Stimulated activated CD4-positive, alpha-beta T cell treated with anti-CD3 and anti-CD28 coated beads, Interleukin-1b, Interleukin-23, amount 100 ng/mL, for 4 hours (primary cell): Measurements from ENCODE around the gene PLCL2.

Experiments
- DNase-seq, 2 donors: peaks; one replicate each; pipeline ENCODE4 v3.0.0-alpha.2; 2020; ENCODE audit warnings: low read depth in 2 of 2

Gene PLCL2

GRCh38 chr3:16893618-16894200, 9.0 kb downstream of the PLCL2 start:
- DNase-seq = no peak

DNA sequence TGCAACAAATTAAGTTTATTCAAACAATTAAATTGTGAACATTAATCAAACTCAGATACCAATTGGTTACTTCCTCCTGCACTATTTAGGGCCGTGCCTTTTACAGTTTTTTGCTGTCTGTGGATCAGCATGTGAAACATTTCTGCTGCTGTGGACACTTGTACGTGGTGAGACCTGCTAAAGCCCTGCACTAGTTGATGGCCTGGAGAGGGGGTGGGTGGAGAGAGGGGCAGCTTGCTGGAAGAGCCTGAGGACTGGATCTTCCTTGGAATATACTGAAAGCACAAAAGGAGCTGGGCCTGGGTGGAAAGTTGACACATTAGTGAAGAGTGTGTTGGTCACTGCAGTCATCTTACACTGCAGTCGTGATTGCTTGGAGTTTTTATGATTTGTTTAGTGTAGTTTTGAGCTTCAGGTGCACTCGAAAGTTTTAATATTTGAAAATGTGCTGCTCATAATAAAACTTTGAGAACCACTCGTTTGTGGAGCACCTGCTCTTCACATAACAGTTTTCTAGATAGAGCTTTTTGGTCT, 11.4 kb downstream of the PLCL2 start:
- no peak for DNase-seq

- no peak for DNase-seq
Measured at GRCh38 chr3:16896820-16897219, 12.1 kb downstream of the PLCL2 start.

- no peak for DNase-seq
Measured at GRCh38 chr3:16897254-16897926, 12.6 kb downstream of the PLCL2 start.

- no peak for DNase-seq
Measured at GRCh38 chr3:16898595-16899395, 14.0 kb downstream of the PLCL2 start.

DNA sequence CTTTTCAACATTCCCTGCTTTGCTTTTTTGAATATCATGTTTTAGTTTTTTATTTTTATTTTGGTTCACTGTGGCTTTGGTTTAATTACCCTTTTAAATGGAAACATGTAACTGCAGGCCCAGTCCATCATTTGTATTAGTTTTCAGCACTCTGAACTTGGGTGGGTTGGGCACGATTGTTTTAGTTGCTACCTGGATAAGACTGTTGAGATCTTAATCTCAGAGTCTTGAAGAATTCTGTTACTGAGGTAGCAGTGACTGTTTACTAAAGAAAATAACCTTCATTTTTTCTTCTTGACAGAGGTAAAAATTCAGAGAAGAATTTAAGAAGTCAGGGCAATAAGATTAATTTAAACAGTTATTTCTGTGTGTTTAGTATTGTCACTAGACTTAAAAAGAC, 15.2 kb downstream of the PLCL2 start:
- no peak for DNase-seq

DNA sequence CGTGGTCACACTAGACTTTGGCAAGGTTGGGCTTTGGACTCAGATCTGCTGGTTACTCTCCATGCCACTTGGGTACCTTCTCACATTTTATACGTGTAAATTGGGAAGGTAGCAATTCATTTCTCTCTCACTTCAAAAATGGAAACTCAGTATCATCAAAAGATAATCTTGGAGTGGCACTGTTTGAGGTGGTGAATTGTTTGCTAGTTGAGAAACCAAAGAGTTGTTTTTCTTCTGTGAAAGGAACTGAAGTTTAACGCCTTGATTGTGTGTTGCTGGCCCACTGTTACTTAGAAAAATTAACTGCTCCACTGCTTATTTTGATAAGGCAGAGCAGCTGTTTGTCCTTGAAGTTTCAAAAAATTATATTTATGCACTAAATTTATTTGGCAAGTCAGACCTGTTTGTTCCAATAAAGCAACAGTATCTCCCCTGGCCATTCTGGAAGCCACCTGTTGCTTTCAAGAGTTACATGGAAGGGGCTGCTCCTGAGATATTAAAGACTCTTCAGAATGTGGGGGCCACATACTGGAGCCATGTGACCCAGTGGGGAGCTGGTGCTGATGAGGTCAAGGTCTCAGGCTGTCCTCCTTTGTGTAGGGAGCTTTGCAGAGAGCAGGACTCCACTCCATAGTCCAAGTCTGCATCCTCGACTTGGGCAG, 16.2 kb downstream of the PLCL2 start:
- DNase-seq = no peak

DNA sequence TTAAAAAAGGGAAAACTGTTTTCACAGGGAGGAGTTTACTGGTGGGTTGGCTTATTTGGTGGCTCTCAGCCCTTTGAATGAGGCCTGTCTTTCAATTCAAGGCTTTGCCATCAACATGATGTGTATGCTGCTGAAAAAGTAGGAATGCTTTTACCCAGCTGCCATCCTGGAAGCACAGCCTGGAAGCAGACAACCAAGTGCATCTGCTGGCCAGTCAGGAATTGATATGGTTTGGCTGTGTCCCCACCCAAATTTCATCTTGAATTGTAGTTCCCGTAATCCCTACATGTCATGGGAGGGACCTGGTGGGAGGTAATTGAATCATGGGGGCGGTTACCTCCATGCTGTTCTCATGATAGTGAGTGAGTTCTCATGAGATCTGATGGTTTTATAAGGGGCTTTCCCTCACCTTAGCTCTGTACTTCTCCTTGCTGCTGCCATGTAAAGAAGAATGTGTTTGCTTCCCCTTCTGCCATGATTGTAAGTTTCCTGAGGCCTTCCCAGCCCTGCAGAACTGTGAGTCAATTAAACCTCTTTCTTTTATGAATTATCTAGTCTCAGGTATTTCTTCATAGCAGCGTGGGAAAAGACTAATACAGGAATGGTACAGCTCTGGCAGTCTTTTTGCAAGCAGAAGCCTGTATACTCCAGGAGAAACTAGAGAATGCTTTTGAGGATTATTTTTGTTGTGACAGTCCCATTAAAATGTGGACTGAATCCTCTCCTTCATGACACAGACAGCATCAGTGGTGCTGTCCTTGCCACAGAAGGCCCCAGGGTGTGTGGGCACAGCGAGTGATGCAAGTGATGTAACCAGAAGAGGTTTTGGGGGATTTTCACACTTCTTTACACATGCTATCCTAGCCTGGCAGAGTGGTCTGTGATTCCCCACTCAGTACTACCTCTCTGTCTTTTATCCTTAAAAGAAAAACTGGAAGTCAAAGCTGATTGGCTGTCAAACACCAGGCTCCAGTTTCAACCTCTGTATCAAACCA, 20.0 kb downstream of the PLCL2 start:
- DNase-seq = no peak

DNA sequence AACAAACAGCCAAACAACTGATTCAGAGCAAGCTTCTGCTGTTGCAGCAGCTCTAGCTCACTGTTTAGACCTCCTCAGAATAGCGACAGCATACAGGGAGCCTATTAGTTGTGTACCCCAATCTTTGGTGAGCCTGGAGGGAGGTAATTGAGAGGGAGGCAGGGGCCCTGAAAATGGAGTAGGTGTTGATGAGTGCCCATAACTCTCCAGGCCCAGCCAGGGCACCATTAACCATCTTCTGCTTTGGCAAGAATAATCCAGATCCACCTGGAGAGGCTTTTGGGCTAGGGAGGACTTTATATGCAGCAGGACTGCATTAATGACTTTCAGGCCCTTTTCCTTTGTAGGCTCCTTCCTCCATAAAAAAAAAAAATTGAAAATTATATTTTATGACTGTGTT, 20.9 kb downstream of the PLCL2 start:
- DNase-seq = no peak

- DNase-seq = no peak
Measured at GRCh38 chr3:16906682-16907081, 21.9 kb downstream of the PLCL2 start.

- DNase-seq = no peak
Measured at GRCh38 chr3:16907243-16907642, 22.5 kb downstream of the PLCL2 start.

GRCh38 chr3:16908016-16908807, 23.5 kb downstream of the PLCL2 start:
- DNase-seq = no peak

GRCh38 chr3:16908896-16909295, 24.1 kb downstream of the PLCL2 start:
- DNase-seq = no peak

GRCh38 chr3:16909802-16910201, 25.0 kb downstream of the PLCL2 start:
- DNase-seq = no peak

DNA sequence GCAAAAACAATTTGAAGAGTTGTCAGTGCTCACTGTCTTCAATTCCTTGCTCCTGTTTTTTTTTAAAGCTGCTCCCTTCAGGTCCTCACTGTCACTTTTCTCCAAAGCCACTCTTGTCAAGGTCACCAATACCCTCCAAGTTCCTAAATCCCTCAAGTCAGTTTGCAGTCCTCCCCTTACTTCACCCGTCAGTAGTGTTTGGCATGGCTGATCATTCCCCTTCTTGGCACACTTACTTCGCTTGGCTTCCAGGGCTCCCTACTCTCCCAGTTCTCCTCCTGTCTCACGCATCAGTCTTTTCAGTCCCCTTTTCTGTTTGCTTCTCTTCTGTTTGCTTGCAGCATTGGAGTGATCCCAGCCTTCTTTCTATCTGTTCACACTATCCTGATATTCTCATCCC, 25.5 kb downstream of the PLCL2 start:
- DNase-seq = no peak

DNA sequence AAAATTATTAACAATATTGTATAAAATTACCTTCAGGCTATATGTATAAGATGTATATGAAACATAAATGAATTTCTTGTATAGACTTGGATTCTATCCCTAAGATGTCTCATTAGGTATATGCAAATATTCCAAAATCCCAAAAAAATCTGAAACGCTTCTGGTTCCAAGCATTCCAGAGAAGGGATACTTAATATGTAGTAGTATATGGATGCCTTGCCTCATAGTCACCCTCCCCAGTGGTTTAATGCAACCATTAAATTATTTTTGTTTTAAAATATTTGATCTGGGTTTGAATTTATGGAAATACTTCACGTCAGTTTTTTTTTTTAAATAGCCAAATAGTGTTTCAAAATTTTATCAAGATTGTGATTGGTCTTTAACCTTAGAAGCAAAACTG, 27.2 kb downstream of the PLCL2 start:
- DNase-seq = no peak

DNA sequence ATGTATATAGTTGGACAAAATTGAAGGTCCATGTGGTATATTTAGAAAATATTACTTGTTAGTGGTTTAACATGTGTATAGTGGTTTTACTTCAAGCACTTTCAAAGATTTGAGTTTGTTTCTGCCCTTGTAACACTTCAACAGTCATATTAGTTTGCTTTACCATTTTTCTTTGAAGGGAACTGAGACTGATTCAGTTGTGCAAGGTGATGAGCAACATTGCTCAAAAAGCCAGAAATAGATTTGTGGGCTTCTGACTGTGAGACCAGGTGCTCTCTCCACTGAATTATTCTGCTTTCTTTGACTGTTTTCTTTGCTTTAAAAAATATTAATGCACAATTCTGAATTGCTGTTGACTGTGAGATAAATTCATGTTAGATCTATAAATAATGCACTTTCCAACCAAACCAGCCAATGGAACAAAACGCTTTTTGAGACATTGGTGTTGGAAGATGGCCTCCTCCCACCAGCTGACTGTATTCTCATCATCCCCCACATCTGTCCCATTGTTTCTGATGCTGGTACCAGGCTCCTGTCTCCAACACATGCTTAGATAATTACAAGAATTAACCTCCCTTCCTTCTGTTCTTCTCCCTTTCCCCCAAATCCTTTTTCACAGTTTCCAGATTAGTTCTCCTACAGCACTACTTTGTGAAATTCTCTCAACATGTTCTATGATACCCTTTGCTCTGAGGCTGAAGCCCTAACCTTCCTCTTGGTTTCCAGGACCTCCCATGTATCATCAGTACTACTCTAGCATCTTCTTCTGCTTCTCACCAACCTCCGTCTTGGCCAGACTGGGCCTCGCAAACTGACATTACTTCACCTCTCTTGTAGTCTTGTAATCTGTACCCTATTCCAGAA, 27.9 kb downstream of the PLCL2 start:
- DNase-seq = no peak

- no peak for DNase-seq
Measured at GRCh38 chr3:16913264-16913580, 28.5 kb downstream of the PLCL2 start.

GRCh38 chr3:16916840-16917239, 32.1 kb downstream of the PLCL2 start:
- no peak for DNase-seq
